Central memory CD4-positive, alpha-beta T cell (primary cell): ENCODE measurements around the gene TIAM2.
"Not testable (repeated sequence)": the region's sequence is repeated elsewhere in the genome, so short reads cannot be mapped to it uniquely, and the experiment has no call there.

Source experiments
- DNase-seq: peaks from one replicate; pipeline ENCODE4 v3.0.0; 2022

The TIAM2 gene

GRCh38 chr6:155103816-155104366, 108.8 kb downstream of the TIAM2 start:
- peak; percentile 2 for DNase-seq

GRCh38 chr6:155106456-155107115, 111.5 kb downstream of the TIAM2 start:
- DNase-seq: no peak

- no peak for DNase-seq
Observed at GRCh38 chr6:155107432-155108069, 112.4 kb downstream of the TIAM2 start.

DNA sequence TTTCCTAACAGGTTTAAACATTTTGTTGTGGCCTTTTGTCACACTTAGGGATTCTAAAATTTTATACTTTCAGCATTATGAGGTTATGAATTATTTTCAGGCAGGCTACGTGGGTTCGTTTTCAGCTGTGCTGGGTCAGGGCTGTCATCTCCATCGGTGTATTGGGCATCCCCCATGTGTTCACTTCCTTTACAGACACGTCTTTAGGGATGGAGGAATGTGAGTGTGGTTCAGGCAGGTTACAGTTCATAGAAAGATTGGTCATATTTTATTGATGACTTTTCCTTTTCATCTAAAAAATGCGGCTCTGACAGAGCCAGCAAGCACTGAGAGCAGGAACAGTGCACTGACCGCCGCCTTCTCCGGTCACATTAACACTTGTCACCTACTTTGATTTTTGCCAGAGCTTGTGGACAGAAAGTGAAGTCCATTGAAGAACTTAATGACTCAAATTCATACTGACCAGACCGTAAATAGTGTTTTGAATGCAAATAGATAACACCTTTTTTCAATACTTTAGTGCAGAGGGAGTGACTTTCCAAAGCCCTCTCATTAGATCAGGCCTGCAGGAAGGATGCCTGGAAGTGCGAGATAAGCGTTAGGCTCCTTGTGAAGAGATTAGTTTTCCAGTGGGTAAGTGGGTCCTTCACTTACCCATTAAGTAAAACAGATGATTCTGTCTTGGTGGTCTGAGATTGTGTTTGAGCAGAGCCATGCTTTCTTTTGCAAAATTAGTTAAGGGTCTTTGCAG, 113.1 kb downstream of the TIAM2 start:
- DNase-seq: no peak

DNA sequence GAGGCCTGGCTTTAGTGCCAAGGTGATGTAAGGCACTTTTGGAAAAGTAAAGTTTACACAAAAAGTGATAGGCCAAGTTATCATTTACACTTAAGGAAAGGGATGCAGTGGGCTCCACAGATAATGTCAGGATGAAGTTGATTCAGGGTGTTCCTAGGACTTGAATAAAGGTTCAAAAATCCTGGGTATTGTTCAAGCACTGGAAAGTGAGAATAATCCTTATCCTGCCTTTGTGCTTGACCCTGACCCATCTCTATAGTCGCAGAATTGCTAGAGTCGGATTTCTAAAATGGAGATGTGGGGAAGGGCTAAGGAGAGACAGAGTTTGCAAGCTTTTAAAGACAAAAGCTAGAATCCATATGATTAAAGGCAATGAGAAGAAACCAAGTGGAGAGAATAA, 115.6 kb downstream of the TIAM2 start:
- DNase-seq: no peak

GRCh38 chr6:155112757-155113156, 117.6 kb downstream of the TIAM2 start:
- no peak for DNase-seq

- DNase-seq: no peak
Observed at GRCh38 chr6:155115893-155116570, 120.9 kb downstream of the TIAM2 start.

- no peak for DNase-seq
Observed at GRCh38 chr6:155116571-155116910, 121.4 kb downstream of the TIAM2 start.

GRCh38 chr6:155117256-155117655, 122.1 kb downstream of the TIAM2 start:
- no peak for DNase-seq

DNA sequence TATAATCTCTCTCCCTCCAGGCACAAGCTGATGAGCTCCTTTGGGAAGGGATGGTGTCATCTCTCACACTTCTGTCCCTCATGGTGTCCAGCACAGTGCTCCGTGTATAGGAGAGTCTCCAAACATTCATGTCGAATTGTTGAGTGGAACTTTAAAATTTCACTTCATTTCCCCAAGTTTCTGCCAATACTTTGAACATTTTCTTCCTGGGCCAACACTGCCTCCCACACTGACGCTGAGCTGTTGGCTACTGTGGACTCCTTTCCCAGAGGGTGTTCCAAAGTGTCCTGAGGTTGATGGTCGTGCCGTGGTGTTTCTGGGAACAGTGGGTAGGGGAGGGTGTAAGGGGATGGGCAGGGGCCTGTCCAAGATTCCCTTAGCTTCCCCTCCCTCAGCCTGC, 122.7 kb downstream of the TIAM2 start:
- DNase-seq: no peak

- DNase-seq: not testable (repeated sequence)
Observed at GRCh38 chr6:155119201-155119600, 124.1 kb downstream of the TIAM2 start.

GRCh38 chr6:155120034-155120433, 124.9 kb downstream of the TIAM2 start:
- DNase-seq: no peak

DNA sequence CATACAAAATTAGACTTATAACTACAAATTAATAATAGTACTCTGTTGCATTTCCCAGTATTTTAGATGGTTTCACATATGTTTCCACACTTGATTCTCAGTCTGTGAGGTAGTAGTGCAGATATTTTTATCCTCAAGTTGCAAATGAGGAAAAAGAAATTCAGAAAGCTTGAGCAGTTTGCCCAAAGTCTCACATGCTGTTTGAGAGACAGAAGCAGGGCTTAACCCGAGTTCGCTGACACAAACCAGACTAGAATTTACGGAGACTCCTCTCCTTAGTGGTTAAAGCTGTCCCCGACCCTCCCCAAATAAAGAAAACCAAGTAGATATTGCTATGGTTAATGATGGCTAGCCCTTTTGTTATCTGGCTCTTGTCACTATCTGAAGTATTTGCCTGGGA, 126.2 kb downstream of the TIAM2 start:
- DNase-seq: no peak

- DNase-seq: no peak
Observed at GRCh38 chr6:155121699-155122098, 126.6 kb downstream of the TIAM2 start.

GRCh38 chr6:155122199-155122950, 127.3 kb downstream of the TIAM2 start:
- no peak for DNase-seq

- DNase-seq: no peak
Observed at GRCh38 chr6:155123520-155123919, 128.4 kb downstream of the TIAM2 start.

DNA sequence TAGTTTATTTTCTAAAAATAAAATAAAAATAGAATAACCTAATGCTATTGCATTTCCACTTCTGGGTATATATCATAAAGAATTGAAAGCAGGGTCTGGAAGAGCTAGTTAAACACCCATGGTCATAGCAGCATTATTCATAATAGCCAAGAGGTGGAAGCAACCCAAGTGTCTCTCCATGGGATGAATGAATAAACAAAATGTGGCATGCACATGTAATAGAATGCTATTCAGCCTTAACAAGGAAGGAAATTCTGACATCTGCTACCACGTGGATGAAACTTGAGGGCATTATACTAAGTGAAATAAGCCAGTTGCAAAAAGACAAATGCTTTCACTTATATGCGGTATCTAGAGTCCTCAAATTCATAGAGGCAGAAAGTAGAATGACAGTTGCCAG, 130.8 kb downstream of the TIAM2 start:
- DNase-seq: no peak

DNA sequence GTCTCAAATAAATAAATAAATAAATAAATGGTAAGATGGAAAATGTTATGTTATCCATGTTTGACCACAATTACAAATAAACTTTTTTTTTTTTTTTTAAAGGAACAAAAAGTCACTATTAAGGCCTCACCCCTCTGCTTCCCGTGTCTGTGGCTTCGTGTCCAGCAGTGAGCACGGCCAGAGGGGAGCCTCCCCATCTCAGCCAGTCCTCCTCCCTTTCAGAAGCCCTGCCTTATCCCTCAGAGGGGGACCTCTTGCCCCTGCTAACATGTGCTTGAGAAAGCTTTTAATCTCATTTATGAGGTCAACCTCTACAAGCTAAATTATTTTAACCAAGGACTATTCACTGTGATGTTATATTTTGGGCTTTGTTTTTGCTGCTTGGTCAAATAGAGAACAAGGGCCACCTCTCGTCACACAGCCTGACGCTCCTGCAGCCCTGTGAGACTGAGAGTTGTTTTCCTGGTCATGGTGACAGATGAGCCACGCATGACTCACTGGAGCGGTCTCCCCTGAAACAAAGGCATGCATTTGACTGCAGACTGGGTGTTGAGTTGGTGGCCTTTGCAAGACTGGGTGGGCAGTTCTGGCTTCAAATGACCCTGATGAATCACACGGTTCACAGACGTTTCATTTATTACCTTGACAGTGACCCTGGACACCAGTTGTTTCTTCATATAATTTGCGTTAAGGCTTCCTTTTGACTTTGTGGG, 131.8 kb downstream of the TIAM2 start:
- DNase-seq: no peak

DNA sequence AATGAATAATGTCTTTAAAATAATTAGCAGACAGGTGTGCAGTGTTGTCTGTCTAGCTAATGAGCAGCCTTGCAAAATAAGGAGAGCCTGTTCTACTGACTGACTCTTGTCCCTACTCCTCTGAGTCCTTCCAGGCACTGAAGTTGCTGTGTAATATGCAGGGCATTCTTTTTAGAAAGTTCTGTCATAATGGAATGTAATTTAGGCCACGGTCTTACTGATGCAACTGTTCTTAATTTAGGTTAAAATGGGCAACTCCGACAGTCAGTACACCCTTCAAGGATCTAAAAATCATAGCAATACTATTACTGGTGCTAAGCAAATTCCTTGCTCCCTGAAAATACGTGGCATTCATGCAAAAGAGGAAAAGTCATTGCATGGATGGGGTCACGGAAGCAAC, 133.9 kb downstream of the TIAM2 start:
- no peak for DNase-seq

DNA sequence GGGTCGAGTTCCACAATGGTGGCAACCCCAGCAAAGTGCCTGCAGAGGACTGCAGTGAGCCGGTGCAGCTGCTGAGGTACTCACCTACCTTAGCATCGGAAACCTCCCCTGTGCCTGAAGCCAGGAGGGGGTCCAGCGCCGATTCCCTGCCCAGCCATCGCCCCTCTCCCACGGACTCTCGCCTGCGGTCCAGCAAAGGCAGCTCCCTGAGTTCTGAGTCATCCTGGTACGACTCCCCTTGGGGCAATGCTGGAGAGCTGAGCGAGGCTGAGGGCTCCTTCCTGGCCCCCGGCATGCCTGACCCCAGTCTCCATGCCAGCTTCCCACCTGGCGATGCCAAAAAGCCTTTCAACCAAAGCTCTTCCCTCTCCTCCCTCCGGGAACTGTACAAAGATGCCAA, 134.6 kb downstream of the TIAM2 start:
- no peak for DNase-seq

- DNase-seq: no peak
Observed at GRCh38 chr6:155130161-155130853, 135.2 kb downstream of the TIAM2 start.
